ENCODE results near the gene PIP4K2A.
A peak's percentile ranks its signal among the peaks of the same experiment; 100 is the strongest.
"Not testable (repeated sequence)": the region's sequence is repeated elsewhere in the genome, so short reads cannot be mapped to it uniquely, and the experiment has no call there.

The PIP4K2A gene

GRCh38 chr10:22719406-22720042 lies 5.1 kb upstream of the PIP4K2A start:
- DNase-seq (ENCODE audit: low read depth in 2 of 2): no peak

DNA sequence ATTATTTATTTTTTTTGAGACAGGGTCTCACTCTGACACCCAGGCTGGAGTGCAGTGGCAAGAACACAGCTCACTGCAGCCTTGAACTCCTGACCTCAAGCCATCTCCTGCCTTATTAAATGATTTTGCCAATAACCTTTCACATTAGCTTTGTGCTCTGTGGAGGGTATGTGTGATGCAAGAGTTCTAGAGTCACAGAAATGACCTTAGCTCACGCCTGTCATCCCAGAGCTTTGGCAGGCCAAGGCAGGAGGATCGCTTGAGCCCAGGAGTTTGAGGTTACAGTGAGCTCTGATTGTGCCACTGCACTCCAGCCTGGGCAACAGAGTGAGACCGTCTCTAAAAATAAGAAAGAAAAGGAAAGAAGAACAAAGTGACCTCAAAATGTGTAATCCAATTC lies 4.3 kb upstream of the PIP4K2A start:
- not testable (repeated sequence) for DNase-seq (ENCODE audit: low read depth in 2 of 2)

- DNase-seq (ENCODE audit: low read depth in 2 of 2): no peak
Measured at GRCh38 chr10:22717728-22718127, 3.4 kb upstream of the PIP4K2A start.

DNA sequence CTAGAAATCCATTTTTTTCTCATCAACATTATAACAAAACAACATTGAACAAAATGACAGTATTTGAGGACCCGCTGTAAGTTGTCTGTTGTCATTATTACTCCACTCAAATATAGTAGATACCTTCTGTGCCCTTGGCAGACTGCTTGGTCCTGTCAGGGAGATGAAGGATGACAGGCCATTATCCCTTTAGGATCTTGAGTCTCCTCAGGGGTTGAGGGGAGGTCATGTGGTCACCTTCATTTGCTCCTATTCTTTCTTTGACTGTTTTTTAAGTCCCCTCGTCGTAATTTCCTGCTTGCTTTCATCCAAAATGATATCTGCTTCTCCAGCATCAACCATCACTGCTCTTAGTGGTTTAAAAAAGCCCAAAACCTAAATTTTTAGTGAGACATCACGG lies 2.6 kb upstream of the PIP4K2A start:
- DNase-seq (ENCODE audit: low read depth in 2 of 2): no peak

GRCh38 chr10:22715290-22715625 lies 880 bp upstream of the PIP4K2A start:
- no peak for DNase-seq (ENCODE audit: low read depth in 2 of 2)

DNA sequence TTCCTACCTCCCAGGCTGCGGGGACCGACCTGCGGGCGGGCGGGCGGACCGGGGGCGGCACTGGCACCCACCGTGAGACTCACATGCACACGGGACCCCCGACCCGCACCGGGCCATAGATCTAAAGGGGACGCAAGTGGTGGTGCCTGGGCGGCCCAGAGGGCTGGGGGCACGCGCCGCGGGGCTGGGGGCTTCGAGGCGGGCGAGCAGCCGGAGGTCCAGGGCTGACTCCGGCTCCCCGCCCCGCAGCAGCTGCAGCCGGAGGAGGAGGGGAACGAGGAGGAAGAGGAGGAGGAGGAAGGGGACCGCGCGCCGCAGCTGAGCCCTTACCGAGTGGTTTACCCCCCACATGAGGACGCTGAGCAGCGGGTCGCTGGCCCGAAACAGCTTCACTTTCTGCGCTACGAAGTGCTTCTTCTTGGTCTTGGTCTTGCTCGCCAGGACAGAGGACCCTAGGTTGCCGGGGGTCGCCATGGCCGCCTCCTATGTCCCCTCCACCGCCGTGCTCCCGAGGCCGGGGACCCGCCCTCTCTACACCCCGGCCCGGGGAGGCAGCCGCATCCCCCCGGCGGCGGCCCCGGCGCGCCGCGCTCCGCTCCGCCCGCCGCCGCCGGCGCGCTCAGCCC lies 412 bp downstream of the PIP4K2A start:
- DNase-seq (ENCODE audit: low read depth in 2 of 2): no peak

- no peak for DNase-seq (ENCODE audit: low read depth in 2 of 2)
Measured at GRCh38 chr10:22712956-22713852, 1.2 kb downstream of the PIP4K2A start.

DNA sequence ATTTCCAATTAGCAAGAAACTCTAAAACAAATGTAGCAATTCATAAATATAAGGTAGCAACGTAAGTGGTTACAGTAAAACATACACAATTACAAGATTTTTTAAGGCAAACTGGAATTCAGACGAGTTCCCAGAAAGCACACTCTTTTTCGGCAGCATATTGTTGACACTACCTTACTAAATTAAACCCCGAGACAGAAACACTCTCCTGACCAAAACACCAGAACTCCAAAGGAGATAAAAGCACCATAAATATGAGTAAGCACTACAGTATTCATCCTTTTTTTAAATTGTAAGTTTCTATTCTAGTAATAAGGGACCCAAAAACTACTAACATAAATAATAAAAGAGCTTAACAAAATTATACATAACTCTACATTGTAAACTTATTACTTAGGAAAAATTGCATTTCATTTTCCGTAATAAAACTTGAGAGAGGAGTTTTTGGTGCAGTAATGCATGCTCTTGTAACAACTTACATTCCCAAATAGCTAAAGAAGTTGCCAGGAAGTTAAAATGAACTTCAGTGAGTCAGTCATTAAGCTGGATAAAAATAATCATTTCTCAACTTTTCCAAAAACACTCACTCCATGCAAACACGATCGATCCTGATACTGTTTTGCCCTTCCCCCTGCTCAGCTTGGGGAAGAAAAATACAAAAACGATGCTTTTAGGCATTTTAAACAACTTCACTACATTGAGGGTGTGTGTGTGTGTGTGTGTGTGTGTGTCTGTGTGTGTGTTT lies 2.0 kb downstream of the PIP4K2A start:
- peak in 1 of 2 experiments; percentile 31 for DNase-seq (ENCODE audit: low read depth in 2 of 2)

DNA sequence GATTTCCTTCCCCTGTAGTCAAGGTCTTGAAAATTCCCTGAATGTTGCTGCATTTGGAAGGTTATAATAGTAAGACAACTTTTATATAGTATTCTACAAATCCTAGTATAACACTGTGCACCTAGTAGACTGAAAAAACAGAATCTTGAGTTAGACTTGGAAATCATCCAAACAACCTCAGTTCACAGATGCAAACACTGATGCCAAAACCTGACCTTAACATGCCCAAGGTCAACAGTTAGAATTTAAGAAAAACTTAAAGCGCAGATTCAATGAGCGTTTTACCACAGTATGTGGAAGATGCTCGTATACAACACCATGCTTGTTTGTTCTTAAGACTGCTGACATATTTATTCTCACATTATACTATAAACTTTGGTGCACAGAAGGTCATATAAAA lies 3.0 kb downstream of the PIP4K2A start:
- no peak for DNase-seq (ENCODE audit: low read depth in 2 of 2)

DNA sequence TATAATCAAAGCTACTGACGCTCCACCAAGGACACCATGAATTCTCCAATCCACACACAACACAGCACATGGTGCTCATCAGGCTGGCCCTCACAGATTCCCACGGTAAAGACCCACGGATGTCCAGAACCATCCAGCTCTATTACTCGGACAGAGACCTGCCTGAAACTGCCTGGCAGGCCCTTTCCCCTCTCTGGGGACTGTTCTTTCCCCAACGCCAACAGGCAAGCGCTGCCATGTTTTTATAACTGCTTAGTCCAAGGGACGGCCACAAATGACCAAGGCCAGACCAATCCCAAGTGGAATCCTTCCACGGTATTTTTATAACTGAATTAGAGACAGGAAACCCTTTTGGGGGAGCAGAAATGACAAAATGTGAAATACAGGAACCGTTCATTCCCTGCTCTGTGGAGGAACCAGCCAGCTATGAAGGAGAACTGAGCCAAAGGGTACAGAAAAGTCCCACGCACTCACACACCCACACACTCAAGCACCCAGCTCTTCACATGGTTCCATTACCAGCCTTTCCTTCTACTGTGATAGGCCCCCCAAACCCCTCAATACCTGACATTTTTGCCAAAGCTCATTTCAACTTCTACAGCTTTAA lies 4.1 kb downstream of the PIP4K2A start:
- DNase-seq (ENCODE audit: low read depth in 2 of 2): no peak

GRCh38 chr10:22708772-22709171 lies 5.6 kb downstream of the PIP4K2A start:
- DNase-seq (ENCODE audit: low read depth in 2 of 2): no peak

DNA sequence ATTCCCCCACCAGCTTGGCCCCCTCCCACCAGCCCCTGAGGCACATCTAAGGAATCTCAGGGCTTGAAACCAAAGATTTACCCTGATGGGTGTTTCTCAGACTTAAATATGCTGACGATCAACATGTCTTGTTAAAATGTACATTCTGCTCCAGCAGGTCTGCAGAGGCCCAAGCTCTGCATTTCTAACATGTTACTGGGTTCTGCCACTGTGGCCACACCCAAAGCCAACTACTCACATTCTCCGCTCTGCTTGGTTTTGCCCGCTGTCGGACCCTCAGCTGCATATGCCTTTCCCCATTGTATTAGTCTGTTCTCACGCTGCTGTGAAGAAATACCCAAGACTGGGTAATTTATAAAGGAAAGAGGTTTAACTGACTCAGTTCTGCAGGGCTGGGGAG lies 8.9 kb downstream of the PIP4K2A start:
- DNase-seq (ENCODE audit: low read depth in 2 of 2): no peak

DNA sequence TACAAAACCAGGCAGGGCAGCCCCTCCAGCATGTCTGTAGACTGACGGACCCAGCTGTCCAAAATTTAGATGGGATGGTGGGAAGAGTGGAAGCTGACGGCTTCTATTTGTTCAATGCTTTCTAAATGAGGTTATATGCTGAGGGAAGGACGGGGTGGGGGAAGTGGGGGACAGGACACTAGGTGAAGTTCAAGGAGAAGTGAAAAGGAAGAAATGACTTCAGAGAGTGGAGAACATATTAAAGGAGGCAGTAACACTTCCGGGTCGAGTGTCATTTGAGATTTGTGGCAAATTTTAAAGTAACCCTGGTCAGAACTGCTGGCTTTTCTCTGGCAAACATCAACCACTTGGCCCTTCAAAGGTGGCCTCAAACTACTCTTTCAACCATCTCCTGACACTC lies 9.4 kb downstream of the PIP4K2A start:
- DNase-seq (ENCODE audit: low read depth in 2 of 2): no peak

DNA sequence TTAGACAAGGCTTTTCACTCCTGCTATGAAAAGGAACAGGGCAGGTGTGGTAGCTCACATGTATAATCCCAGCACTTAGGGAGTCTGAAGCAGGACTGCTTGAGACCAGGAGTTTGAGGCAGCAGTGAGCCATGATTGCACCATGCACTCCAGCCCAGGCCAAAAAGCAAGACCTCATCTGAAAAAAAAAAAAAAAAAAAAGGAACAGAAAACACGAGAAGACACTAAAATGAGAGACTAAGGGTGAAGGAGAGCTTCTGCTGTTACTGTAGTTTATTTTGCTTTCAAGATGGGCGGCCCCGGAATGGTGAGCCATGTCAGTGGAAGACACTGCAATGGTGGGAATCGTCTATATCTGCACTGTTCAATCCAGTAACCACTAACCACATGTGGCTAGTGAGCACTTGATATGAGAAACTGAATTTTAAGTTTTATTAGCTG lies 9.9 kb downstream of the PIP4K2A start:
- DNase-seq (ENCODE audit: low read depth in 2 of 2): no peak

DNA sequence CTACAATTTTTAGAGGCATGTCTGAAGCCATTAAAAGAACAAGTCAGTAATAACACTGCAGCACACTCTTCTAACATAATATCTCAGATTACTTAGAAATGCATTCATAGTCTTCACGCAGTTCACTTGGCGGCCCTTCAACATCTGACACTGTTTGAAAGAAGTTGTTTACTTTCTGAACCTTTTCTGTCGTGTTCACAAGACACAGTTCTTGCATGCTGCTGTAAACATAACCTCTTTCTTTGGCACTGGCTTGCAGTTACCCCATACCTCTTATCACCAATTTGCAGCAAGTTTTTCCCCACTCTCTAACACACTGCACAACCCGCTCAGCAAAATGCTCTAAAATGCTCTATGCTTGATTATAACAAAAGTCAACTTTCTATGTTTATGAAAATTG lies 12.0 kb downstream of the PIP4K2A start:
- DNase-seq (ENCODE audit: low read depth in 2 of 2): no peak

GRCh38 chr10:22701132-22701826 lies 13.1 kb downstream of the PIP4K2A start:
- DNase-seq (ENCODE audit: low read depth in 2 of 2): no peak

DNA sequence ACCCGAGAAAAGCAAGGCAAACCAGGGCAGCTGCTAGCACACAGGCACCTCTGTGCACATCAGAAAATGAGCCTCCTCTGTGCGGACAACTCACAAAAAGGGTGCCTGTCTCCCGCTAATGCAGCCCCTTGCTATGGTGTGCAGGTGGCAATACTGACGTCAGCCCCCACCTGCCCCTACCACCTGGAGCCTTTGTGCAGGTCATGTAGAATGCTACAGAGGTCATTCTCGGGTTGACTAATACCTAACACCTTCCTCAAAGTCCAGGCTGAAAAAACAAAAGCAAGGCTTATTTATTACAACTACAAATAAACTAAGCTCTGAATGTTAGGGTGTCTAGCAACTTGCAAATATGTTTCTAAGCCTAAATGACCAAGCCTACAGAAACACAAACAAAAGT lies 13.9 kb downstream of the PIP4K2A start:
- no peak for DNase-seq (ENCODE audit: low read depth in 2 of 2)

GRCh38 chr10:22699976-22700375 lies 14.4 kb downstream of the PIP4K2A start:
- DNase-seq (ENCODE audit: low read depth in 2 of 2): no peak

- DNase-seq (ENCODE audit: low read depth in 2 of 2): no peak
Measured at GRCh38 chr10:22698941-22699440, 15.4 kb downstream of the PIP4K2A start.

DNA sequence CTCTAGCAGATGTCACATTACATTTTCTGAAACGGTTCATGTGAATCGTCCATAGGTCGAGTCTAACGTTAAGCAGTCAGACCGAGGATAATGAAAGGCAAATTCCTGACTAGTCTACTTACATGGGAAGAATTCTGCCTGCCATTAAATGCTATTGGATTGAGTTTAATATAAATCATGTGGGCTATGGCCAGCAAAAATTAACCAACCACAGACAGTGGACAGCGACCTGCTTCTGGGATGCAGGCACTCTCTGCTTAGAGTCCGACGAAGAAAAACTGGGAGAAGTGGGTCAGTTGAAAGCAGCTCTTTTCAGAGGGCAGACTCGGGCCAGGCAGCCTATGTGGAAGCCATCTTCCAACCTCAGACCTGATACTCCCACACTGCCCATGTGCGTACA lies 16.6 kb downstream of the PIP4K2A start:
- no peak for DNase-seq (ENCODE audit: low read depth in 2 of 2)

- DNase-seq (ENCODE audit: low read depth in 2 of 2): no peak
Measured at GRCh38 chr10:22697101-22697500, 17.3 kb downstream of the PIP4K2A start.

All from fibroblast of skin of left quadriceps (primary cell).